ENCODE data around the gene MC1R. TPM values are rescaled to one million over a fixed set of nuclear protein-coding genes. Genes with fewer than 3 reads are reported as not detected.

MC1R gene
- total and polyA plus RNA-seq, 2 of the 8 experiments (the other 6 are each of a cell fraction or from before 2014, with no cell fraction given), result 2.2 to 2.9 TPM

GRCh38 chr16:89907055-89907814, 11.4 kb upstream of the MC1R start:
- no peak overlapping the region for H3K4me3 ChIP-seq (ENCODE audit: extremely low read depth in 1 of 4, insufficient read depth in 2 of 4, low read depth in 3 of 4, low read length in 4 of 4)
- H2BK120ac ChIP-seq (replicated peaks; ENCODE audit: low read depth, low read length), result no peak overlapping the region
- no peak overlapping the region for H2BK12ac ChIP-seq (ENCODE audit: low read depth, low read length)
- no peak overlapping the region for H3K14ac ChIP-seq (ENCODE audit: insufficient read length)
- ChIA-PET POLR2A (ENCODE audit: partially characterized antibody) (interaction anchor here (0.9 to 6.5 kb wide), 6 partner anchors 9 to 78 kb away, joined by 3 to 71 read pairs (median 4); partner anchors contain the start of genes MC1R, SPIRE2 and TUBB3), CTCF (ENCODE audit: partially characterized antibody) (interaction anchor here (3.7 to 5.9 kb wide), 3 partner anchors 12 to 46 kb away, joined by 18 to 70 read pairs (median 41); partner anchors contain the start of genes MC1R and TUBB3)
- H4K91ac ChIP-seq (replicated peaks; ENCODE audit: insufficient read length, low read length), result no peak overlapping the region
- no peaks in the 10 kb centered on the region for H4K20me1 ChIP-seq (replicated peaks in 1 of 2; ENCODE audit: control insufficient read depth in 1 of 2, insufficient read depth in 2 of 2, low read length in 2 of 2)
- no peak overlapping the region for H3K27ac ChIP-seq (ENCODE audit: low read depth, low read length)
- H3K4me2 ChIP-seq (ENCODE audit: insufficient read depth in 1 of 2, low read depth in 2 of 2, low read length in 2 of 2), result no peak overlapping the region
- H2BK20ac ChIP-seq (ENCODE audit: low read length), result no peak overlapping the region
- no peaks in the 10 kb centered on the region for H3K79me2 ChIP-seq (ENCODE audit: control insufficient read depth in 1 of 2, insufficient read depth in 2 of 2, low read length in 2 of 2)
- no peak for DNase-seq (ENCODE audit: low read depth in 1 of 2, low spot score in 2 of 2)
- no peak overlapping the region for H3K56ac ChIP-seq (replicated peaks; ENCODE audit: insufficient read length, low read depth, low read length)
- H3K9ac ChIP-seq (replicated peaks in 1 of 4; ENCODE audit: extremely low read depth in 1 of 4, low read depth in 3 of 4, low read length in 3 of 4), result no peak overlapping the region; a peak in 1 of 7 replicates
- H3K4me1 ChIP-seq (replicated peaks in 1 of 4; ENCODE audit: control insufficient read depth in 3 of 4, insufficient read depth in 4 of 4, low read length in 3 of 4), result peaks cover 0 to 2% (median 0%) of the 10 kb centered on the region in 4 experiments; a peak in 4 of 7 replicates
- H3K18ac ChIP-seq (ENCODE audit: extremely low read depth, low read length), result no peak overlapping the region
- TF ChIP-seq BCL11A (IDR thresholded peaks at IDR 0.05; ENCODE audit: low read depth in 2 of 2, low read length in 2 of 2) (no peak), TEAD4 (IDR thresholded peaks at IDR 0.05; ENCODE audit: low read depth, low read length) (no peak)
- no peak overlapping the region for H4K8ac ChIP-seq (ENCODE audit: extremely low read depth, insufficient read depth, low read length)
- no peaks in the 10 kb centered on the region for H3K79me1 ChIP-seq (ENCODE audit: low read depth, low read length)
- no peak overlapping the region for H2BK15ac ChIP-seq (ENCODE audit: low read length)
- peaks cover 2 to 17% (median 9%) of the 10 kb centered on the region in 4 experiments; a peak in 7 of 8 replicates for H3K36me3 ChIP-seq (ENCODE audit: control insufficient read depth in 2 of 4, insufficient read depth in 4 of 4, low read length in 3 of 4)
- no peak overlapping the region for H2AFZ ChIP-seq (ENCODE audit: low read length)
- H4K5ac ChIP-seq (ENCODE audit: insufficient read length, low read depth, low read length), result no peak overlapping the region
- H2AK5ac ChIP-seq (ENCODE audit: low read depth, low read length), result no peak overlapping the region
- no peak overlapping the region for H3K4ac ChIP-seq (replicated peaks; ENCODE audit: insufficient read length, low read depth, low read length)
- no peak overlapping the region for H3K23ac ChIP-seq (ENCODE audit: insufficient read length)
- 95% methylated on average over 6 of the region's 13 CpGs; no CpG with 5 or more reads in 1 of the 2 experiments for WGBS, 2 experiments (ENCODE audit: extremely low coverage in 1 of 2, insufficient coverage in 1 of 2, insufficient read length in 1 of 2, insufficient replicate concordance in 2 of 2, low coverage in 1 of 2, low lambda C conversion rate in 2 of 2, missing lambda C conversion rate in 1 of 2)
- H3K27me3 ChIP-seq (replicated peaks in 1 of 4; ENCODE audit: control insufficient read depth in 3 of 4, extremely low read depth in 1 of 4, insufficient read depth in 3 of 4, low read length in 3 of 4), result no peaks in the 10 kb centered on the region
- H3K9me3 ChIP-seq (ENCODE audit: insufficient read depth in 2 of 2, low read depth in 1 of 2, low read length in 1 of 2), result peaks cover 0 to 19% of the 10 kb centered on the region in 2 experiments; a peak in 3 of 4 replicates
- FAIRE-seq, result no peak
- no peak overlapping the region for H2BK5ac ChIP-seq (ENCODE audit: low read depth, low read length)
- no peaks in the 10 kb centered on the region; the same call in 1 of the 2 replicates for H3K23me2 ChIP-seq (ENCODE audit: low read depth, low read length)
